NCI-H146 treated with DMSO at 0.1 percent for 48 hours (cell line): ENCODE results near the gene ADAMTS2.

Experiments
- DNase-seq: peaks from one replicate; lab custom pipeline; 2025; ENCODE audit not compliant: unreplicated experiment; lab: John Stamatoyannopoulos, UW

Gene ADAMTS2

DNA sequence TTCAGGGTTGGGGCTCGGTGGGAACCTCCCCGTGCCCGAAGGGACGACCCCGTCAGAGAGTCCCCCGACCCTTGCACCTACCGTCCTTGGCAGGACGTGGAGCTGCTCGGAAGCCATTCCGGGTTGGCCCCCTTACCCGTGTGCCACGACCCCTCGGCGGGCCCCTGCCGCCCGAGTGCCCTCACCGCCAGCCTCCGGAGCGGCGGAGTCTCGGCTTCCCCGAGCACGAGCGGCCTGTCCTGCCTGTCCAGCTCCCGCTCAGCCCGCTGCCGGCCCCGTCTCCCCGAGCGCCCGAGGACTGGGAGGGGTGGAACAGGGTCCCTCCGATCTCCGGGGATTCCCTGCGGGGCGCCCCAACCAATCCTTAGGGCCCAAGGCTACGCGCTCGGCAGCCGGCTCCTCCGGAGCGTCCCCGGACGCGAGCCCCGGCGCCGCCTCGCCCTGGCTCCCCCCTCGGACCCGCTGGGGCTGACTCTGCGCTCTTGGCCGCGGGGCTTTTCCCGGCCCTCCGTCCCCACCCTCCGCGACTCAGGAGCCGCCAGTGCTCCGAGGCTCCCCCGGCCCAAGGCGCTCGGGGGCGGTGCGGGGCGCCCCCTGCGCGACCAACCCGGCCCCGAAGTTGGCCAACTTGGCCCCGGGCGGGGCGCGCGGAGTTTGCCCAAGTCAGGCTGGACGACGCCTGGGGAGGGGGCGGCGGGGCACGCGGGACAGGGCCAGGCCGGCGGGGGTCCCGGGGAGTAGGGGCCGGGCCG lies 654 bp downstream of the ADAMTS2 start:
- no peak for DNase-seq

DNA sequence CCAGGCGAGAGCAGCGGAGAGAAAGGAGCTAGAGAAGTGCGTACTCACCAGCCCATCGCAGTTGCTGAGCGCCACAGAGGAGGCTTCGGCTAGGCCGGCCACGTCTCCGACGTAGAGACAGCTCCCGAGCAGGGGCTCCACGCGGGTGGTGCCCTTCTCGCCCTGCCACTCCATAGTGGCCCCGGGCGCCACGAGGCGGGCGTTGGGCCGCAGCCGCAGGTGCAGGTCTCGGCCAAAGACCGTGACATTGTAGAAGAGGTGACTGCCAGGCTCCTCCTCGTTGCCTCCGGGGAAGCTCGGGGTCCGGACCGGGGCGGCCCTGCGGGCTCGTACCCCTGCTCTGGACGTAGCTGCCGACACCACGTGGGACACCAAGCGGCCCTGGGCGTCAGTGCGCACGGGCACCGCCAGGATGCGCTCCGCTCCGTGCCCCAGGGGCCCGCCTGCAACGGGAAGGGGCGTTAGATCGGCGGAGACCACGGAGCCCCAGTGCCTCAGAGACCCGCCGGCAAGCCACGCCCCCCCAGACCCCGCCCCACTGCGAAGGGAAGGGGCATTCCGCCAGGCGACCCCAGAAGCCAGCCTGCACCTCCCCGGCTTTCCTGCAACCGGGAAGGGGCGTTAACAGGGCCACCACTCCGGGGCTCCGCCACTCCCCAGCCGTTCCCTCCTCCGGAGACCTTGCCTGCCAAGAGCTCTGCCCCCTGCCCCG lies 1.4 kb downstream of the ADAMTS2 start:
- no peak for DNase-seq

DNA sequence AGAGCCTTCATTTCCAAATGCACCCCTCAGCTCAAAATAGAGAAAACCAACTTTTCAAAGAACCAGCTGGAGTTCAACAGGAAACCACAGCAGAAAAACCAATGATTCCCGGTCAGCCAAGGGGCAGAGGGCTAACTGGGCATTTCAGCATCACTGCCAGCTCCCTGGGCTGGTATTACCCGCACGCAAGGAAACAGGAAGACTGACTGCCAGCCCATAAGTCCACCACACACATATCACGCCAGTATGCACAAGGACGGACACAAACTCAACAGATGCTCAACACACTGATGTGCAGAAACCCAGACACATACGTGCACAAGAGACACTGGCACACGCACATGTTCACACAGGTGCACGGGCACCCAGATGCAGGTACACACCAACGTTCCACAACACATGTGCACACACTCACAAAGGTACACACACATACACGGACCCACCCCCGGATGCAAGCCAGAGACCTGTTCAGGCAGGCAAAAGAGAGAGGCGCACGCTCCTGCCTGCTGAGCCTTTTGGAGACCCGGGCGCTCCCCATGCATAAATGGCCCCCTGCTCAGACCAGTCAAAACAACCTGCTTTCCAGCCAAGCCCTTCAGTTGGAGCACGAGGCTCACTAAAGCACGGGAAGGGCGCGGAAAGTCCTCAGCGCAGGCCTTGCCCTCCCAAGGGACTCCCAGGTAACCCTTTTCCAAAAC lies 2.1 kb downstream of the ADAMTS2 start:
- no peak for DNase-seq

DNA sequence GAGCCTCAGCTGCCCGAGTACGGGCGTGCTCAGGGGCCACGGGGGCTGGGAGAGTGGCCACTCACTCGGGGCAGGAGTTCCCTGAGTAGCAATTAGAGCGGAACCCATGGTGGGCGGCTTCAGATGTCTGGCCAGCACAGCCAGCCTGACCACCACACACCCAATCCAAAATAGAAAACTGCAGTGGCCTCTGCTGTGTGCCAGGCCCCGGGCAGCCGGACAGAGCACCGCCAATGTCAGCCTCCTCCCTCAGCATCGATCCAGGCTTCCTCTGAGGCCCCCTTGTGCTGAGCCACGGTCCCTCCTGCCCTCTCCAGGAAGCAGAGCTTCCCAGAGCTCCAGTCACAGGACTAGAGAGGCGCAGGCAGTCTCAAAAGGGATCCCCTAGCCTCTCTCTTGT lies 2.7 kb downstream of the ADAMTS2 start:
- no peak for DNase-seq

DNA sequence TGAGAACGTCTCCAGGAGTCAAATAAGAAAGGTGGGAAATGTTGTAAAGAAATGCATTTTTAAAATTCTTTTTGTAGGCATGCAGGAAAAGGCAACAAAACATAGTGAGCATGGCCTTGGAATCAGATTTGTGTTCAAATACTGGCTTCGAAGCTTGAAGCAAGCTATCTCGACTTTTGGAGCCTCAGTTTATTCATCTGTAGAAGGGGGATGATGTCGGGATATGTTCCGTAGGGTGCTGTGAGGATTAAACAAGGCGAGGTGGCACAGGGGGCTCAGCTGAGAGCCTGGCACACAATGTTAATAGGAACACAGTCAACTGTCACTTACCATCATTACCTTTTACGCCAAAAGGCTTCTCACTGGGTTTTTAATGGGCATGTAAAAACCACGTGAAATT lies 4.8 kb downstream of the ADAMTS2 start:
- no peak for DNase-seq

DNA sequence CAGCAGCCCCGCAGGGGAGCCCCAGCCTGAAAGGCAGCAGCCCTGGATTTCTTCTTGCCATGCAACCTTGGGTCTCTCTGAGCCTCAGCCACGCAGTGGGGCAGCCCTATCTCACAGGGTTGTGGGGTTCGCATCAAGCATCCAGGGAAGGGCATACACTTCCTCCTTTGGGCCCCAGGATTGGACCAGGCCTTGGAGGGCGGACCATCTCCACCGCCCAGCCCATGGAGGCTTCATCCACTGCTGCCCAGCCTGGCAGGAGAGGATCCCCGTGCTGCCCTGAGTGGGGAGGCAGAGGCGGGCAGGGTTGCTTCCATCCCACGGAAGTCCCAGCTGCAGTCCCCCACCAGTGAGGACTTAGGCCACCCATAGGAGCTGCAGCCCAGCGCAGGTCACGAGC lies 5.3 kb downstream of the ADAMTS2 start:
- no peak for DNase-seq

DNA sequence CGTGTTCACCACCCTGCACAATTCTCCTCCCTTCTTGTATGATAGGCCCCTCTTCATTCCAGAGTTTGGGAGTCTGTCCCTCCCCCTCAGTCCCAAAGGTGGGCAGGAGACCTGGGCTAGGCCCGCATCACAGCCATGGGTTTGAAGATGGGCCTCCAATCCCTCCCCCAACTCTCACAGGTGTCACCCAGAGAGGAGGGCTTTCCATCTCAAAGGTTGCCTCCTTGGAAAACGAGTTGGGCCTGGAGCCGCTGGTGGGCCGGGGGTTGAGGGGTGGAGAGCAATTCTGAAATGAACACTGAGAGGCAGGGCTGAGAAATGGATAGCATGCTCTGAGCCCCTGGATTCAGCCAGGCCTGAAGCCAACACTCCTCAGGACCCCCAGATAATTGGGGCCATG lies 6.2 kb downstream of the ADAMTS2 start:
- DNase-seq: no peak

DNA sequence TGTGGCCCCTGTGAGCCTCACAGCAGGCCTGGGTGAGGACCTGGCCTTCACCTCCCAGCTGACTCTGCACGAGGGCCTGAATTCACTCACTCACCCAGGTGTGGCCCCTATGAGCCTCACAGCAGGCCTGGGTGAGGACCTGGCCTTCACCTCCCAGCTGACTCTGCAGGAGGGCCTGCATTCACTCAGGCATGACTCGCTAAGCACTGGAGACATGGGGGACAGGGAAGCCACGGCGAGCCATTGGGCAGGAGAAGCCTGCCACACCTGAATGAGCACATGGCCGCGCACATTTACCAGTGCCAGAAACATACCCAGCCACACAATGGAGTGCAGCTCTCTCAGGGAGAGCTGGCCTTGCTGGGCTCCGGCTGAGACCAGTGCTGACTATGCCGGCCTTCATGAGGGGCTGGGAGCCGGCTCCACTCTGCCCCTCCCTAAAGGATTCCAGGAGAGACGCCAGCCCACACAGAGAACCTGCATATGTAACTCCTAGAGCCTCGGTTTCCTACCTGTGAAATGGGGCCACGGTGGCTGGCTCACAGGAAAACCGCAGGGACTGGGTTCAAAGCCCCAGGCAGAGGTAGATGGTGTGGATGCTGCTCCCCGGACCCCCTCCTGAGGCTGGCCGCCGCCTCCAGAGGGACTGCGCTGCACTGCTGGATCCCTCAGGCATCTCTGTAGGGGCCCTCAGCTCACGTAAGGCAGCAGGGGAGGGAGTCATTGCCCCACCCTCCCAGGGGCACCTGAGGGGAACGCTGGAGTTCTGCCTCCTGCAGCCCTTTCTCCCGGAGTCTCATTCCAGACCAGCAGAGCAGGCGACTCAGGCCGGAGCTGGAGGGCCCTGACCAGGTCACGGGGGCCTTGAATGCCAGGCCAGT lies 7.2 kb downstream of the ADAMTS2 start:
- DNase-seq: no peak

DNA sequence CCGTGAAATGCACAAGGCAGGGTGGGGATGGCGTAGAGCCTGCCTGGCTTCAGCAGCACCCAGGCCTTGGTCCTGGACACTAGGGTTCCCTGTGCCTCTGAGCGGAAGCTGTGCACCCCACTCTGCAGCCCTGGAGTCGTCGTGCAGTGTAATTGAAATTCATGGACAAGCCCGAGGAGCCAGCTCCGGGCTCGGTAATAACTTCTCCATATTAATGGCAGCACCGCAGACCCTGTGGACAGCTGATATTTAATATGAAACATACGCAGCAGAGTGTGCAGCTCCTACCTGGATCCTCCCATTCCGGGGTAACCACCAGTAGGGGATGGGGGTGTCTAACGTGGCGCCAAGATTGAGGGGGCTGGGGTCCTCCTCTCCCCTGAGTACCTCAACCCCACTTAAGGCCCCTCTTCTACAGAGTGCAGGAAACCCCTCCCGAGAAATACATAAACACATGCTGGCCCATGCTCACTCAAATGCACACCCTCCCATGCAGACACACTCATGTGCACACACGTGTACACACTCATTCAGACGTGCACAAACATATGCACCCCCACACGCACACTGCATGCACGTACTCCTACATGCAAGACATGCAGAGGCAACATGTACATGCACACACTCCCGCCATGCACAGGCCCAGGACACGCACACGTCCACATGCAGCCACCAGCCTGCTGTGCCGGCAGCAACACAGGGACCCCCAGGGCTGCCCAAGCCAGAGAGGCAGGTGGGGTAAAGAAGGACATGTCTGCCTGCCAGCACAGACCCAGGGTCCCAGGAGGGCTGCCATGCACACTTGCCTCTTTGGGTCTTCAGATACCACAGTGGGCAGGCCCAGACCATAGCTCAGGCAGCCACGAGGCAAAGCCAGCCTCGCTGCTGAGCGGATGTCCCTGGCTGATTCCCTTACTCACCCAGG lies 8.1 kb downstream of the ADAMTS2 start:
- DNase-seq: no peak

DNA sequence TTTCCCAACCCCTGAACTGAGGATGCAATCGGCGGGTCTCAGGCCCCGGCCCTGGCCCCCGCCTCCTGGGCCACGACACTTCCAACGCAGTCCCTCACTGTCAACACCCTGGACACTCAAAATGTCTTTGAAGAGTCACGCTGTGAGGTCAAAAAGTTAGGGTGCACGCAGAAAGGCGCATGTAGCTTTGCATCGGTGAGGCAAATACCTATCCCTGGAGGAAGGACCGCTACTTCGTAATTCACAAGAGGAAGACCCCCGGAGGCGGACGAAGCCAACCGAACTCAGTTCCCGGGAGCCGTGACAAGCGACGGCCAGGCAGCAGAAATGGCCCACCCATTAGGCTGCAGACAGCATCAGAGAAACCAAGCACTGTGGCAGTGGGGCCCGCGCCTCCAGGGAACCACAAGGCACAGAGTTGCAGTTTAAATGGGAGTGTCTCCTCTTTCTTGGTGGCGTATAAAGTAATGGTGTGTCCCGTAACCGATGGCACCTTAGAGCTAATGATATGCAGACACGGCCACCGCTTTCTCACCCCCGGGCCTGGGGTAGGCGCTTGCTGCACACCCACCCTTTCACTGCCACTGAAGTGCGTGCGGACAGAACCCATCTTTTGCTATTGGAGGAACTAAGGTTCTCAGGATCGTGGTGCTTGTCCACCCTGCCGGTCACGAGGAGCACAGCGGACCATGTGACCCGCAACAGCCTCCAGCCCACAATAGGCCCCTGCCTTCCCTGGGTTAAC lies 9.0 kb downstream of the ADAMTS2 start:
- DNase-seq: no peak

DNA sequence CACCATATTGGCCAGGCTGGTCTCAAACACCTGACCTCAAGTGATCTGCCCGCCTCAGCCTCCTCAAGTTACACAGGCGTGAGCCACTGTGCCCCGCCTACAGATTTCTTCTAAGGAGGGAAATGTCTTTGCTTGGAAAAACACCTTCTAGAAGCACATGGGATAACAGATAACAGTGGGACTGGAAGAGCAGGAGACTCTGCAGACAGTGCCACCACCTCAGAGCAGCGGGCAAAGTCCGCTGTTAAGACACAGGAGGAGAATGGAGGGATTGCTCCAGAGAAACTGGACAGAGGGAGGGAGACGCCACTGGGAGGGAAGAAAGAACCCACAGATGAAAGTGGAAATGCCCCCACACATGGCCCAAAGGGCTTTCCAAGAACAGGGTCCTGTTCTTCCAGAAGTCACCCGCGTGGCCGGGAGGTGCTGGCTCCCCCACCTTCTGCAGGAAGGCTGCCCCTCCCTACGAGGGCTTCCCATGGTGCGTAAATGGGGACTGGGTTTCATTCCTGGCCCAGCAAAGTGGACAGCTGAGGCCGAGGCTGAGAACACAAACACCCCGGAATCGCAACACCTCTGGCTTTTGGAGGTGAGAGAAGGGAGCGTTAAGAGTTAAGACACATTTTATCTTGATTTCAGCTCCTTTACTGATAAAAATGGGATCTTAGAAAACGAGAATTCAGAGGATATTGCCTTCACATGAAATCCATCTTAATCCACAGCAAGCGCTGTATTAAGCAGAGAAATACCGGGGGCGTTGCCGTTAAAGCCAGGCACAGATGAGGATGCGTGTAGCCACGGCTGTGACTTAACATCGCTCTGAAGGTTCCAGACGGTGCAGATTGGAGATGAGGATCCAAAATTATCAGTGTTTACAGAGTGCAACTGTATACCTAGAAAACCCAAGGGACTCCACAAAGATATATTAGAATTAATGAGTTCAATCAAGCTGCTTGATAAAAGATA lies 11.2 kb downstream of the ADAMTS2 start:
- no peak for DNase-seq

DNA sequence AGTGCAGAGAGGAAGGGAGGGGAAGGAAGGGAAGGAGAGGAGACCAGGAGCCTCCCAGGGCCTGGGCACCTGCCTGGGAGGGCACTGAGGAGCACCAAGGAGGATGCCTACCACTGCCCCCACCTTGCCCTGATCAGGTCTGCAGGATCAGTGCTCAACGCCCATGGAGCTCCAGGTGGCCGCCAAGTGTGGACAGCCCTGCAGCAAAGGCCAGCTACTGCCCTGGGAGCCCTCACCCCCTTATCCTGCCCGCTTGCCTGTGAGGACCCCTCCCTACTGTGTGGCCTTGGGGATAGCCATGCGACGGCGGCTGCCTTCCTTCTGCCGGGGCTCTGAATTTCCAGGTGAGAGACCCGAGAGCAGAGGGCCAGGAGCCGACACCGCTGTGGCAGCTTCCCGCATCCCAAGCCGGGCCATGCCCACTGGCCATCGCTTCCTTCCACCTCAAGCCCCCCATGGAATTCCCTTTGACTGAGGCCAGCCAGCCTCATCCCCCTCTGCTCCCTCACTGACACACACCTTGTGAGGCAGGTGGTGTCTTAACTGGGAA lies 12.4 kb downstream of the ADAMTS2 start:
- DNase-seq: no peak

DNA sequence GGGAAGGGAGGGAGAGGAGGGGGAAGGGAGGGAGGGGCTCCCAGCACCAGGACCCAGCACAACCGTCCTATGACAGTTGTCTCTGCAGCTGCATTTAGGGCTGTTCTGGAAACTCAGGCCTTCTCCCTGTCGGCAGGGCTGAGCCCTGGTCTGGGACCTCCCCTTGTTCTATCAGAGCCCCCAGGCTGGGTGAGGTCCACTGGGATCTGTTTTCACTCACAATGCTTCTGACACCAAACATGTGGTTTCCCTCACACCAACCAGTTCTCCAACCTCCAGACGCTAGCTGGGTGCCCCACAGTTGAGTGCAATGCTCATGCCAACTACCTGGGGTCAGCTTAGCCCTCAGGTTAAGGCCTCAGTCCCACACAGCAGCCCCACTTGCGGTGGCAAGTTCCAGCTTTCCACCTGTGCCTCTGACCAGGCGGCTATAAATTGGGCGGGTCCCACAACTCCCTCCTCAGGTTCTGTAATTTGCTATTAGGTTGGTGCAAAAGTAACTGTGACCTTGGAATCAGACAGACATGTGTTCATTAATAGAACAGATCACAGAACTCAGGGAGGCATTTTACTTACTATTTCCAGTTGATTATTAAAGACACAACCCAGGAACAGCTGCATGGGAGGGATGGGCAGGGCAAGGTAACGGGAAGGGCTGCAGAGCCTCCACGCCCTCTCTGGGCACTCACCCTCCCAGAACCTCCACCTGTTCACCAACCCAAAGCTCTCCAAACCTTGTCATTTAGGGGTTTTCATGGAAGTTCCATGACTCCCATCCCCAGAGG lies 13.5 kb downstream of the ADAMTS2 start:
- no peak for DNase-seq

DNA sequence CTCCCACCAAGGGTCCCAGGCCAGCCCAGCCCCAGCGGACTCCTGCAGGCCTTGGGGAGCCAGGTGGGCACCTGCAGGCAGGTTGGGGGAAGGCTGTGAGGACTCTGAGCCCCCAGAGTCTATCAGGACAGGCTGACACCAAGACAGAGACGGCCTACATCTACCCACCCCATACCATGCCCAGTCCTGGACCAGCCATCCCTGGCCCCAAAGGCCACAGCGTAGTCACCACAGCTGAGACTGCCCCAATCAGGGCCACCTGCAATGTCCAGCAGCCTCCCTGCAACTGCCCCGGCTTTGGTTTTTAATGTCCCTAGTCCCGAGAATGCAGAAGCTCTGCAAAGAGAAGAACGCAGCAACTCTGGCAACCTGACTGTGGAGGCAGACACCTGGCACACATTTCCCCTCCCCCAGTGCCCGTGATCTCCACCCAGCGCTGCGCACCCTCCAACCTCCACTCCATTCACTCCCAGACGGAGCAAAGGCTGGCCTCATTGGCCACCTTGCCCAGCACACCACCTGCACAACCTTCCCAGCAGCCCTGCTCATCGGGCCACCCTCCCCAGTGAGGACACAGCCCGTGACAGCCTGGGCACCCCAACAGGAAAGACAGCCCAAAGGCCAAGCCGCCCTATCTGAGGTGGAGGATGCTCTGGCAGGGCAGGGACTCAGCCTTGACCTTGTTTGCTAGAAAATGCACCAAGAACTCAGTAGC lies 14.9 kb downstream of the ADAMTS2 start:
- DNase-seq: no peak

DNA sequence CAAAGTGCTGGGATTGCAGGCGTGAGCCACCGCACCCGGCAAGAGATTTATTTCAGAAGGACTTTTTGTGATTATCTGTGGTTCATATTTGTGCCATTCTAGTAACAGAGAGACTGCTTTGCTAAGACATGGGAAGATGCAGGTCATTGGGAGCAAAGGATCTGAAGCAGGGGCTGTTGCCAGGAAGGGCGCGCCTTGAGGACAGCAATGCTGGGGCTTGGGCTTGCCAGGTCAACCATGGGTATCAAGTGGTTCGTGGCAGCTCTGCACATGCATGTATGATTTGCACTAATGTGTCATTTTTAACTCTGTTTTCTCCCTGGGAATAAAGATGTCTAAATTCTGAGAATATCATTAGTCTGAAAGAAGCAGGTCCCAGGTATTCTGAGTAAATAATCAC lies 17.0 kb downstream of the ADAMTS2 start:
- no peak for DNase-seq

DNA sequence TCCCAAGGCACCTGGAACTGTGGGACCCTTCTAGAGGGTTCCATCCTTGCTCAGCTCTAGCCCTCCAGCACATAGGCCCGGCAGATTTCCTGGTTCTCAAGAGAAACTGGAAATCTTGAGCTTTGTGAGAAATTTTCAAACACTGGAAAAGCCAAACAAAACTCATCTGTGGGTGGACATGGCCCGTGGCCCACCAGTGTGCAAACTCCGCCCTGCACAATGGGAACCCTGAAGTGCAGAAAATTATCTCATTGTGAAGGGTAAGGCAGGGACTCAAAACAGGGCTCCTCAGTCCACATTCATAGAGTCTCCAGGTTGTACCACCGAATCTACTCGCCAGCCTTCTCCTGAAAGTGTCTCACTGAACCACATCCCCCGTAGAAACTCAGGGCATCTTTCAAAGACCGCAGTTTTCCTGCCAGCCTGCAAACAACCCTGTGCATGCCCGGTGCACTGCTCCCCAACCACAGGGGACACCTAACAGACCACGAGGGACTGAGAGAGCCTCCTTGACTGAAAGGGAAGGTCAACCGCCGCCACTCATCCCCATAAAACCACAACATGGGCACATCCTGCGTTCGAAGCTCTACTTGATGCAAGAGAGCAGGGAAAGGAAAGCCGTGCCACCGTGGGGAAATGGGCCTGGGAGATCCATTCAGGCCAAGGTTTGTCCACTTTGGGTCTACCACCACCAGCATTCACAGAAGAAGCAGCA lies 18.1 kb downstream of the ADAMTS2 start:
- no peak for DNase-seq
